GM12874 (cell line): ENCODE measurements around the gene RNASE13.

Source experiments
- TF ChIP-seq, protein P1 (sequence below): IDR thresholded peaks from 2 replicates; pipeline ENCODE4 v1.5.1; 2011; ENCODE audit warnings: low read depth, mild to moderate bottlenecking, control low read depth, low read length, moderate library complexity; ENCODE audit not compliant: insufficient read depth

RNASE13 gene

GRCh38 chr14:21075719-21076437, 41.3 kb upstream of the RNASE13 start:
- TF ChIP-seq, protein P1, sequence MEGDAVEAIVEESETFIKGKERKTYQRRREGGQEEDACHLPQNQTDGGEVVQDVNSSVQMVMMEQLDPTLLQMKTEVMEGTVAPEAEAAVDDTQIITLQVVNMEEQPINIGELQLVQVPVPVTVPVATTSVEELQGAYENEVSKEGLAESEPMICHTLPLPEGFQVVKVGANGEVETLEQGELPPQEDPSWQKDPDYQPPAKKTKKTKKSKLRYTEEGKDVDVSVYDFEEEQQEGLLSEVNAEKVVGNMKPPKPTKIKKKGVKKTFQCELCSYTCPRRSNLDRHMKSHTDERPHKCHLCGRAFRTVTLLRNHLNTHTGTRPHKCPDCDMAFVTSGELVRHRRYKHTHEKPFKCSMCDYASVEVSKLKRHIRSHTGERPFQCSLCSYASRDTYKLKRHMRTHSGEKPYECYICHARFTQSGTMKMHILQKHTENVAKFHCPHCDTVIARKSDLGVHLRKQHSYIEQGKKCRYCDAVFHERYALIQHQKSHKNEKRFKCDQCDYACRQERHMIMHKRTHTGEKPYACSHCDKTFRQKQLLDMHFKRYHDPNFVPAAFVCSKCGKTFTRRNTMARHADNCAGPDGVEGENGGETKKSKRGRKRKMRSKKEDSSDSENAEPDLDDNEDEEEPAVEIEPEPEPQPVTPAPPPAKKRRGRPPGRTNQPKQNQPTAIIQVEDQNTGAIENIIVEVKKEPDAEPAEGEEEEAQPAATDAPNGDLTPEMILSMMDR: no peak

DNA sequence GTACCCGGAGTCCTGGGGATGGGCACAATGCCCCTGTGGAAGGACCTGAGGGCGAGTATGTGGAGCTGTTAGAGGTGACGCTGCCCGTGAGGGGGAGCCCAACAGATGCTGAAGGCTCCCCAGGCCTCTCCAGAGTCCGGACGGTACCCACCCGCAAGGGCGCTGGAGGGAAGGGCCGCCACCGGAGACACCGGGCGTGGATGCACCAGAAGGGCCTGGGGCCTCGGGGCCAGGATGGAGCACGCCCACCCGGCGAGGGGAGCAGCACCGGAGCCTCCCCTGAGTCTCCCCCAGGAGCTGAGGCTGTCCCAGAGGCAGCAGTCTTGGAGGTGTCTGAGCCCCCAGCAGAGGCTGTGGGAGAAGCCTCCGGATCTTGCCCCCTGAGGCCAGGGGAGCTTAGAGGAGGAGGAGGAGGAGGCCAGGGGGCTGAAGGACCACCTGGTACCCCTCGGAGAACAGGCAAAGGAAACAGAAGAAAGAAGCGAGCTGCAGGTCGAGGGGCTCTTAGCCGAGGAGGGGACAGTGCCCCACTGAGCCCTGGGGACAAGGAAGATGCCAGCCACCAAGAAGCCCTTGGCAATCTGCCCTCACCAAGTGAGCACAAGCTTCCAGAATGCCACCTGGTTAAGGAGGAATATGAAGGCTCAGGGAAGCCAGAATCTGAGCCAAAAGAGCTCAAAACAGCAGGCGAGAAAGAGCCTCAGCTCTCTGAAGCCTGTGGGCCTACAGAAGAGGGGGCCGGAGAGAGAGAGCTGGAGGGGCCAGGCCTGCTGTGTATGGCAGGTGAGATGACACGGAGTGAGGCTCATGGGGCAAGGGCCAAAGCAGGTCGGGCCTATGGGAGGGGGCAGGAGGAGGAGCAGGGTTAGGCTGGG, 40.0 kb upstream of the RNASE13 start:
- TF ChIP-seq, protein P1: no peak

GRCh38 chr14:21073921-21074320, 39.3 kb upstream of the RNASE13 start:
- TF ChIP-seq, protein P1: no peak

GRCh38 chr14:21072781-21073339, 38.3 kb upstream of the RNASE13 start:
- TF ChIP-seq, protein P1: no peak

- TF ChIP-seq, protein P1: no peak
Observed at GRCh38 chr14:21072031-21072473, 37.4 kb upstream of the RNASE13 start.

- TF ChIP-seq, protein P1: no peak
Observed at GRCh38 chr14:21071225-21072030, 36.8 kb upstream of the RNASE13 start.
